HS-5 (cell line): ENCODE measurements around the gene AKAP5.

Experiments used
- DNase-seq: peaks from one replicate; pipeline ENCODE4 v3.0.0-alpha.2; 2012; ENCODE audit warnings: low read depth

AKAP5 gene

GRCh38 chr14:64459405-64460136 lies 5.7 kb upstream of the AKAP5 start:
- no peak for DNase-seq

- DNase-seq: no peak
These were observed 4.1 kb upstream of the AKAP5 start for GRCh38 chr14:64461221-64461620.

GRCh38 chr14:64463195-64463594 lies 2.1 kb upstream of the AKAP5 start:
- no peak for DNase-seq

GRCh38 chr14:64463873-64464272 lies 1.4 kb upstream of the AKAP5 start:
- DNase-seq: no peak

GRCh38 chr14:64464651-64465050 lies 648 bp upstream of the AKAP5 start:
- no peak for DNase-seq

GRCh38 chr14:64465831-64466554 lies 694 bp downstream of the AKAP5 start:
- DNase-seq: no peak

GRCh38 chr14:64467101-64467500 lies 1.8 kb downstream of the AKAP5 start:
- no peak for DNase-seq

- DNase-seq: no peak
These were observed 2.3 kb downstream of the AKAP5 start for GRCh38 chr14:64467566-64467965.

- DNase-seq: no peak
These were observed 3.2 kb downstream of the AKAP5 start for GRCh38 chr14:64468451-64468850.

- no peak for DNase-seq
These were observed 8.7 kb downstream of the AKAP5 start for GRCh38 chr14:64474041-64474440.

GRCh38 chr14:64474698-64475097 lies 9.4 kb downstream of the AKAP5 start:
- no peak for DNase-seq

- no peak for DNase-seq
These were observed 10.4 kb downstream of the AKAP5 start for GRCh38 chr14:64475585-64476273.

- no peak for DNase-seq
These were observed 11.1 kb downstream of the AKAP5 start for GRCh38 chr14:64476438-64476837.

GRCh38 chr14:64478634-64479250 lies 13.4 kb downstream of the AKAP5 start:
- no peak for DNase-seq

GRCh38 chr14:64488590-64489099 lies 23.3 kb downstream of the AKAP5 start:
- no peak for DNase-seq

GRCh38 chr14:64491637-64492036 lies 26.3 kb downstream of the AKAP5 start:
- no peak for DNase-seq

- no peak for DNase-seq
These were observed 28.2 kb downstream of the AKAP5 start for GRCh38 chr14:64493455-64493854.

GRCh38 chr14:64495252-64495651 lies 30.0 kb downstream of the AKAP5 start:
- DNase-seq: no peak

- no peak for DNase-seq
These were observed 31.5 kb downstream of the AKAP5 start for GRCh38 chr14:64496764-64497163.

GRCh38 chr14:64500088-64500487 lies 34.8 kb downstream of the AKAP5 start:
- DNase-seq: no peak

- DNase-seq: no peak
These were observed 36.3 kb downstream of the AKAP5 start for GRCh38 chr14:64501411-64502171.

- DNase-seq: no peak
These were observed 37.2 kb downstream of the AKAP5 start for GRCh38 chr14:64502456-64502855.
